HL-60 (cell line): ENCODE data around the gene SLC33A1.

Source experiments
- CTCF ChIP-seq: IDR thresholded peaks from one replicate; pipeline ENCODE4 v1.5.1; 2011; ENCODE audit warnings: low read length, control low read depth, inconsistent platforms; ENCODE audit not compliant: insufficient read depth
- POLR2AphosphoS5 ChIP-seq: IDR thresholded peaks from 2 replicates; pipeline ENCODE4 v1.6.1; 2012; ENCODE audit warnings: low read depth
- REST ChIP-seq: IDR thresholded peaks from 2 replicates; pipeline ENCODE4 v1.6.1; 2012; ENCODE audit warnings: low read depth; ENCODE audit not compliant: insufficient replicate concordance

GRCh38 chr3:155780291-155780690 is 73.9 kb downstream of the SLC33A1 start:
- TF ChIP-seq CTCF (no peak), POLR2AphosphoS5 (no peak), REST (no peak)
